Measurements from ENCODE around the gene GABBR2.

- no peak for TF ChIP-seq EZH2 (IDR thresholded peaks at IDR 0.05; ENCODE audit: borderline replicate concordance, low read length)
- peak; percentile 96 to 98 for TF ChIP-seq CTCF (conservative IDR thresholded peaks at IDR 0.05 in 1 of 2, IDR thresholded peaks at IDR 0.05 in 1 of 2; ENCODE audit: extremely low read depth in 1 of 2, insufficient read depth in 1 of 2, low read depth in 1 of 2, low read length in 2 of 2)
Measured at GRCh38 chr9:98315551-98316060, 393.1 kb downstream of the GABBR2 start.

Data from mammary epithelial cell (primary cell).